ENCODE data around the gene RRAGA.
"Not testable (repeated sequence)": the region's sequence is repeated elsewhere in the genome, so short reads cannot be mapped to it uniquely, and the experiment has no call there.

The RRAGA gene

GRCh38 chr9:19074836-19075235 lies 25.6 kb downstream of the RRAGA start:
- no peak for DNase-seq (ENCODE audit: low read depth in 2 of 3, low spot score in 1 of 3)

DNA sequence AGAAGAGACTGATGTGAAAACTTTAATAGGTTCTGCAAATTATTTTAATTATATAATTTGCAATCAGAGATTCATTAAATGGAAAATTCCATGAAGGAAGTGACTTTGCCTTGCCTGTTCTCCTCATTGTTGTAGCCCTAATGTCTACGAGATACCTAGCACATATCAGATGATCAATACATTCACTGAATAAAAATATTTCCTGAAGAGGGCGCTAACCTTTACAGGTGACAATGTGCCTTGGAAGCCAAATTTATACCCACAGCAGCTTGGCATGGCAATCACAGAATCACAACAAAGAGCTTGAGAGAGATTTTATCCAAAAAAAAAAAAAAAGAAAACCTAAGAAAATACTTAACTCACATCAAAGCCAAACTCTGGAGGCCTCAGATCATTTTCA lies 36.1 kb downstream of the RRAGA start:
- peak in 1 of 3 donors; percentile 6 for DNase-seq (ENCODE audit: low read depth in 2 of 3, low spot score in 1 of 3)

- DNase-seq (ENCODE audit: low read depth in 2 of 3, low spot score in 1 of 3), result no peak
Measured at GRCh38 chr9:19087106-19088000, 38.1 kb downstream of the RRAGA start.

- DNase-seq (ENCODE audit: low read depth in 2 of 3, low spot score in 1 of 3), result not testable (repeated sequence)
Measured at GRCh38 chr9:19097431-19097830, 48.2 kb downstream of the RRAGA start.

Data from stimulated activated CD4-positive, alpha-beta T cell treated with anti-CD3 and anti-CD28 coated beads, Interleukin-12 subunit alpha, Interleukin-12 subunit beta, amount 100 ng/mL, for 48 hours (primary cell).